Body of pancreas (tissue), 4 donors: ENCODE data around the gene EPM2AIP1. TPM values are rescaled to one million over a fixed set of nuclear protein-coding genes. Genes with fewer than 3 reads are reported as not detected.

ENCODE experiments used
- ATAC-seq: fragments of 150-250 bp; one replicate; pipeline ENCODE4 v1.9.1; 2016
- DNase-seq, 4 donors: peaks; one replicate each; pipeline ENCODE4 v3.0.0-alpha.2; 2019
- H3K27ac ChIP-seq, 4 donors: fragments of 200-600 bp; sonication (generic); 1 replicate in 3 of 4; 2 replicates in 1 of 4; pipeline versions ENCODE4 v1.5.1 to v1.6.1; 2016 to 2019; ENCODE audit warnings: mild to moderate bottlenecking in 1 of 4, mixed read lengths in 1 of 4, moderate library complexity in 1 of 4
- H3K27me3 ChIP-seq, 2 donors: fragments of 200-600 bp; sonication (generic); one replicate each; pipeline ENCODE4 v1.6.0; 2016; ENCODE audit warnings: mild to moderate bottlenecking in 1 of 2
- H3K36me3 ChIP-seq, 2 donors: fragments of 200-600 bp; sonication (generic); replicated peaks in 1 of 2; 2 replicates each; pipeline ENCODE4 v1.5.1; 2016; ENCODE audit warnings: low read depth in 2 of 2; ENCODE audit not compliant: insufficient read depth in 1 of 2
- H3K4me1 ChIP-seq: fragments of 200-600 bp; sonication (generic); one replicate; pipeline ENCODE4 v1.6.0; 2016
- H3K4me3 ChIP-seq, 2 donors: fragments of 200-600 bp; sonication (generic); 1 replicate in 1 of 2; 2 replicates in 1 of 2; pipeline ENCODE4 v1.5.1; 2016 to 2019
- H3K9me3 ChIP-seq, 3 donors: fragments of 200-600 bp; sonication (generic); 1 replicate in 2 of 3; 2 replicates in 1 of 3; pipeline ENCODE4 v1.5.1; 2016
- CTCF ChIP-seq, 7 experiments: fragments of 450-650 bp in 4 of 7; fragments of 200-600 bp in 3 of 7; sonication (generic) in 3 of 7; IDR thresholded peaks; one replicate each; pipeline ENCODE4 v1.5.1; 2016 to 2019; ENCODE audit warnings: antibody characterized with exemption in 7 of 7
- POLR2A ChIP-seq, 3 donors: fragments of 450-650 bp; IDR thresholded peaks; one replicate each; pipeline ENCODE4 v1.6.1; 2016; ENCODE audit warnings: antibody characterized with exemption in 3 of 3, mild to moderate bottlenecking in 2 of 3
- WGBS, 2 donors: methylation state at CpG; one replicate each; pipeline ENCODE4 v1.1.5; 2017; 5-methylcytosine and 5-hydroxymethylcytosine counted together
- intact Hi-C: fragments of 100-400 bp; cut with DNase I; formaldehyde crosslinking; loops from one replicate; pipeline ENCODE4 v1.15.1; 2023
- small RNA-seq: library from RNA; depleted of rRNA; stranded (forward); fragments of <200 nt; gene quantifications from one replicate; pipeline ENCODE3, GENCODE V24; 2016
- total RNA-seq, 2 donors: library from RNA; depleted of rRNA; stranded (reverse); fragments of >200 nt; gene quantifications; one replicate each; pipeline ENCODE4 v1.1.0, GENCODE V29; 2016

The EPM2AIP1 gene
- total RNA-seq, 2 donors from 2014 or later, result 9.1 to 10.9 TPM

- intact Hi-C loops, result no loop called here
- H3K27me3 ChIP-seq, result no peaks in the 10 kb centered on the region
- no peak overlapping the region for H3K4me3 ChIP-seq
- 61 to 71% methylated on average over 2 of the region's 2 CpGs for WGBS, 2 donors
- no peak for DNase-seq
- ATAC-seq, result no peak
- H3K4me1 ChIP-seq, result peaks cover 16% of the 10 kb centered on the region
- no peaks in the 10 kb centered on the region for H3K9me3 ChIP-seq
- H3K36me3 ChIP-seq, result no peaks in the 10 kb centered on the region
- TF ChIP-seq POLR2A (IDR thresholded peaks at IDR 0.05) (no peak), CTCF (IDR thresholded peaks at IDR 0.05) (no peak)
- H3K27ac ChIP-seq, result no peak overlapping the region
Measured at GRCh38 chr3:36941162-36941561, 51.8 kb downstream of the EPM2AIP1 start.

GRCh38 chr3:36937492-36937891, 55.4 kb downstream of the EPM2AIP1 start:
- WGBS, 2 donors, result 88 to 89% methylated on average over 1 of the region's 1 CpG
- Histone ChIP-seq H3K27me3 (no peaks in the 10 kb centered on the region), H3K9me3 (no peaks in the 10 kb centered on the region), H3K36me3 (no peaks in the 10 kb centered on the region), H3K4me1 (no peaks in the 10 kb centered on the region), H3K4me3 (no peak overlapping the region), H3K27ac (no peak overlapping the region)
- no peak for DNase-seq
- intact Hi-C loops, result no loop called here
- no peak for TF ChIP-seq POLR2A (IDR thresholded peaks at IDR 0.05)
- no peak for TF ChIP-seq CTCF (IDR thresholded peaks at IDR 0.05)
- no peak for ATAC-seq

Small RNA genes lying within 50 kb of the gene (small RNA-seq; reads per million reads assigned to genes)
- gene RNU6ATAC4P, result not detected

Other genes starting within 250 kb of the EPM2AIP1 start
- not detected for gene DCLK3, start 228.6 kb downstream of the EPM2AIP1 start, total RNA-seq
- 1 to 10 TPM; 3.6 to 7.8 TPM for gene TRANK1, start 48.1 kb downstream of the EPM2AIP1 start, total RNA-seq
- 10 to 100 TPM; 16.9 to 38.9 TPM for gene MLH1, start 387 bp upstream of the EPM2AIP1 start, total RNA-seq
- 10 to 100 TPM; 23.4 to 56.6 TPM for gene LRRFIP2, start 181.5 kb upstream of the EPM2AIP1 start, total RNA-seq